ENCODE results near the gene APOD.

APOD gene

GRCh38 chr3:195524171-195524896 is 59.4 kb downstream of the APOD start:
- peaks cover 7% of the 10 kb centered on the region for H3K36me3 ChIP-seq (replicated peaks)
- H3K27ac ChIP-seq: no peak overlapping the region
- no peak overlapping the region for H3K4me3 ChIP-seq (ENCODE audit: low read depth, low read length)
- DNase-seq: no peak
- in situ Hi-C loops (cut with HindIII; ENCODE audit: low pct_ligation_motif_present, low sequenced_read_pairs): loop anchor here (25.0 kb wide), 1 partner anchor 237 kb away; no protein-coding TSS in a partner anchor
- TF ChIP-seq, protein P1, sequence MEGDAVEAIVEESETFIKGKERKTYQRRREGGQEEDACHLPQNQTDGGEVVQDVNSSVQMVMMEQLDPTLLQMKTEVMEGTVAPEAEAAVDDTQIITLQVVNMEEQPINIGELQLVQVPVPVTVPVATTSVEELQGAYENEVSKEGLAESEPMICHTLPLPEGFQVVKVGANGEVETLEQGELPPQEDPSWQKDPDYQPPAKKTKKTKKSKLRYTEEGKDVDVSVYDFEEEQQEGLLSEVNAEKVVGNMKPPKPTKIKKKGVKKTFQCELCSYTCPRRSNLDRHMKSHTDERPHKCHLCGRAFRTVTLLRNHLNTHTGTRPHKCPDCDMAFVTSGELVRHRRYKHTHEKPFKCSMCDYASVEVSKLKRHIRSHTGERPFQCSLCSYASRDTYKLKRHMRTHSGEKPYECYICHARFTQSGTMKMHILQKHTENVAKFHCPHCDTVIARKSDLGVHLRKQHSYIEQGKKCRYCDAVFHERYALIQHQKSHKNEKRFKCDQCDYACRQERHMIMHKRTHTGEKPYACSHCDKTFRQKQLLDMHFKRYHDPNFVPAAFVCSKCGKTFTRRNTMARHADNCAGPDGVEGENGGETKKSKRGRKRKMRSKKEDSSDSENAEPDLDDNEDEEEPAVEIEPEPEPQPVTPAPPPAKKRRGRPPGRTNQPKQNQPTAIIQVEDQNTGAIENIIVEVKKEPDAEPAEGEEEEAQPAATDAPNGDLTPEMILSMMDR (IDR thresholded peaks at IDR 0.05; ENCODE audit: low read depth, low read length, missing control alignments): no peak
- no peaks in the 10 kb centered on the region for H3K27me3 ChIP-seq (replicated peaks)

GRCh38 chr3:195522254-195523023 is 61.3 kb downstream of the APOD start:
- H3K27ac ChIP-seq: no peak overlapping the region
- no peak overlapping the region for H3K4me3 ChIP-seq (ENCODE audit: low read depth, low read length)
- TF ChIP-seq, protein P1 (IDR thresholded peaks at IDR 0.05; ENCODE audit: low read depth, low read length, missing control alignments): peak; percentile 43
- no peak for DNase-seq
- H3K27me3 ChIP-seq (replicated peaks): no peaks in the 10 kb centered on the region
- in situ Hi-C loops (cut with HindIII; ENCODE audit: low pct_ligation_motif_present, low sequenced_read_pairs): loop anchor here (25.0 kb wide), 1 partner anchor 235 kb away; no protein-coding TSS in a partner anchor
- H3K36me3 ChIP-seq (replicated peaks): peaks cover 7% of the 10 kb centered on the region
